Stimulated activated CD8-positive, alpha-beta memory T cell treated with anti-CD3 and anti-CD28 coated beads, Interleukin-15, amount 100 ng/mL, for 4 hours (primary cell): ENCODE results near the gene GPR137.

Experiments used
- DNase-seq, 2 donors: peaks; one replicate each; pipeline ENCODE4 v3.0.0-alpha.2; 2020; ENCODE audit warnings: low read depth in 2 of 2

The GPR137 gene

GRCh38 chr11:64249038-64249437 lies 36.6 kb upstream of the GPR137 start:
- no peak for DNase-seq

- DNase-seq, result no peak
Measured at GRCh38 chr11:64249563-64250414, 35.9 kb upstream of the GPR137 start.

GRCh38 chr11:64250415-64251015 lies 35.1 kb upstream of the GPR137 start:
- DNase-seq, result no peak

GRCh38 chr11:64251016-64251752 lies 34.5 kb upstream of the GPR137 start, which contains the start of gene PLCB3:
TSS of gene PLCB3 (plus strand) at chr11:64251530. CDS start at chr11:64251650, 120 bp downstream.
- DNase-seq, result peak in 1 of 2 donors; percentile 43

GRCh38 chr11:64251753-64252002 lies 34.0 kb upstream of the GPR137 start:
- no peak for DNase-seq

- DNase-seq, result no peak
Measured at GRCh38 chr11:64252003-64252872, 33.4 kb upstream of the GPR137 start.

GRCh38 chr11:64253043-64253442 lies 32.6 kb upstream of the GPR137 start:
- DNase-seq, result no peak

GRCh38 chr11:64253481-64253880 lies 32.2 kb upstream of the GPR137 start:
- DNase-seq, result no peak

GRCh38 chr11:64254326-64254725 lies 31.3 kb upstream of the GPR137 start:
- no peak for DNase-seq

- no peak for DNase-seq
Measured at GRCh38 chr11:64255135-64256128, 30.2 kb upstream of the GPR137 start.

- DNase-seq, result no peak
Measured at GRCh38 chr11:64256300-64256699, 29.3 kb upstream of the GPR137 start.

GRCh38 chr11:64258356-64258755 lies 27.3 kb upstream of the GPR137 start:
- no peak for DNase-seq

GRCh38 chr11:64258946-64259532 lies 26.6 kb upstream of the GPR137 start:
- no peak for DNase-seq

- no peak for DNase-seq
Measured at GRCh38 chr11:64259533-64260067, 26.0 kb upstream of the GPR137 start.

GRCh38 chr11:64260147-64260708 lies 25.4 kb upstream of the GPR137 start:
- no peak for DNase-seq

- DNase-seq, result no peak
Measured at GRCh38 chr11:64261556-64262080, 24.0 kb upstream of the GPR137 start.

GRCh38 chr11:64262271-64263002 lies 23.2 kb upstream of the GPR137 start:
- DNase-seq, result no peak
